ENCODE measurements around the gene RPP30.
"Not testable (repeated sequence)": the region's sequence is repeated elsewhere in the genome, so short reads cannot be mapped to it uniquely, and the experiment has no call there.

RPP30 gene

DNA sequence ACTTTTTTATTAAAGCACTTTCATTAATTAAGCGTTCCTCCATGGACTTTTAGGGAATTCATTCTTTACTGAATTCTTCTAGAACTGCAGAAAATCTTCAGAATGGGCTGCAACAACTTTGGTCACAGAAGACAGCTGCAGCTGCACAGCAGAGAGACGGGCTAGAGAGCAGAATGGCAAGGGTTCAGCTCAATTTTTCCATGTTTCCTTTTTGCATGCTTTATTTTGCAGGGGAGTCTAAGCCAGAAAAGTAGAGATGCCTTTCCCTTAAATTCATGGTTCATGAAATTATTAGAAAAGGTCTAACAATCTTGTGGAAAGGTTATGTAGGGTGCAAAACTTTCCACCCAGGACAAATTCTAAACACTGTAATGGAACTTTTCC is 64.5 kb downstream of the RPP30 start:
- no peak overlapping the region for H3K27ac ChIP-seq

DNA sequence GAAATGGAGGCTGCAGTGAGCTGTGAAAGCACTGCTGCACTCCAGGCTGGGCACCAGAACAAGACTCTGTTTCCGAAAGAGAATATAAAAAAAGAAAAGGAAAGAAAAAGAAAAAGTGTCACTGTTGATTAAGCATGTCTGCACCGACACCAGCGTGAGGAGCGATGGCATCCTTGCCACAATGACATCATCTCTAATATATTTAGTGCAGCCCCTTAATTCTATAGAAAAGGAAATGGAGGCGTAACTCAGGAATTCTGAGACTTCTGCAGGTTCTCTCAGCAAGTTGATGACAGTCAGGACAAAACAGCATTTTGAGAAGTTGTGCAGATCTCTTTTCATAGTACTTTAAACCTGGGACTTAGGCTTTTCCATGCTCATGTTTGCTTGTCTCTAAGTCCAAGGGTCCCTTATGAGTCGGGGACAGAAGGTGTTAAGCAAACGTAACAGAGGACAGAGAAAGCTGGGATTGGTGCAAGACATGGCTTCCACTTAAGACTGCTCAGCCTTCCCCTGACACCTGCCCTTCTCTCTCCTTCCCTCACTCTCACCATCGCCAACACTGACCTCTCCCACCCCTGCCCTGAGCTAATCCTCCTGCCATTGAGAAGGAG is 66.0 kb downstream of the RPP30 start:
- TF ChIP-seq, protein P1, sequence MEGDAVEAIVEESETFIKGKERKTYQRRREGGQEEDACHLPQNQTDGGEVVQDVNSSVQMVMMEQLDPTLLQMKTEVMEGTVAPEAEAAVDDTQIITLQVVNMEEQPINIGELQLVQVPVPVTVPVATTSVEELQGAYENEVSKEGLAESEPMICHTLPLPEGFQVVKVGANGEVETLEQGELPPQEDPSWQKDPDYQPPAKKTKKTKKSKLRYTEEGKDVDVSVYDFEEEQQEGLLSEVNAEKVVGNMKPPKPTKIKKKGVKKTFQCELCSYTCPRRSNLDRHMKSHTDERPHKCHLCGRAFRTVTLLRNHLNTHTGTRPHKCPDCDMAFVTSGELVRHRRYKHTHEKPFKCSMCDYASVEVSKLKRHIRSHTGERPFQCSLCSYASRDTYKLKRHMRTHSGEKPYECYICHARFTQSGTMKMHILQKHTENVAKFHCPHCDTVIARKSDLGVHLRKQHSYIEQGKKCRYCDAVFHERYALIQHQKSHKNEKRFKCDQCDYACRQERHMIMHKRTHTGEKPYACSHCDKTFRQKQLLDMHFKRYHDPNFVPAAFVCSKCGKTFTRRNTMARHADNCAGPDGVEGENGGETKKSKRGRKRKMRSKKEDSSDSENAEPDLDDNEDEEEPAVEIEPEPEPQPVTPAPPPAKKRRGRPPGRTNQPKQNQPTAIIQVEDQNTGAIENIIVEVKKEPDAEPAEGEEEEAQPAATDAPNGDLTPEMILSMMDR (conservative IDR thresholded peaks at IDR 0.05) = no peak
- no peak overlapping the region for H3K27ac ChIP-seq

More for the DNA sequence above, 64.5 kb downstream of the RPP30 start:
- TF ChIP-seq, protein P1 (conservative IDR thresholded peaks at IDR 0.05) = no peak

DNA sequence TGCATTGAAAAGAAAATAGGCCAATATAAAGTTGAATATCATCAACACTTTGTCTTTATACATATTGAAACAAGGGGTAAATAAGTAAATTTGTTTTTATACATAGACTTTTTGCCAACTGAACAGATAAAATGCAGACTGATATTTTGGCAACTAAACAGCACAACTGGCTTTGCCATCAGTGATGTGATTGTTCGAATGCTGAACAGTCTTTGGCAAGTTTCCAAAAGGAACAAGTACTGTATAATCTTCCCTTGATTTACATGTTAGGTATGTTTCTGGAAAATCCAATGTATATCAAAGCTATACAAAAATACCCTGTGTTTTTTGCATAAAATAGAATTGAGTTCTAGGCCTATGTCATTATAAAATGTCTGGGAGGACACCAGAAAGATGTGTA is 67.3 kb downstream of the RPP30 start:
- TF ChIP-seq, protein P1 (conservative IDR thresholded peaks at IDR 0.05) = no peak
- no peak overlapping the region for H3K27ac ChIP-seq

DNA sequence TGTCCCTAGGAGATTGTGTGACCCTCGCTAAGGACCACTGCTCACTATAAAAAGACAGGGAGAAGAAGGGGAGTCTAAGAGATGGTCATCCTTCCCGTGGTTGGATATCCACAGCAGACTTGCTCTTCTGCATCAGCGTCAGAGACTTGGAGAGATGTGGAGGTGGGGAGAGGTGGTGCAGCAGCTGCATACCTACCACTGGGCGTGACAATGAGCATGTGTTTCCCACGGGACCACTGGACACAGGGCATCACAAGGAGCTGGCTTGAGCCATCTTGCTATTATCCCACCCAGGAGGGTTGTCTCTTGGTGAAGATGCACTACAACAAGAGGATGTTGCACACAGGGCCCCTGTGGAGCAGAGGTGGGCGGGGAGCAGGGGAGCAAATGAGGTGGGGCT is 67.9 kb downstream of the RPP30 start:
- TF ChIP-seq, protein P1 (conservative IDR thresholded peaks at IDR 0.05) = no peak
- no peak overlapping the region for H3K27ac ChIP-seq

DNA sequence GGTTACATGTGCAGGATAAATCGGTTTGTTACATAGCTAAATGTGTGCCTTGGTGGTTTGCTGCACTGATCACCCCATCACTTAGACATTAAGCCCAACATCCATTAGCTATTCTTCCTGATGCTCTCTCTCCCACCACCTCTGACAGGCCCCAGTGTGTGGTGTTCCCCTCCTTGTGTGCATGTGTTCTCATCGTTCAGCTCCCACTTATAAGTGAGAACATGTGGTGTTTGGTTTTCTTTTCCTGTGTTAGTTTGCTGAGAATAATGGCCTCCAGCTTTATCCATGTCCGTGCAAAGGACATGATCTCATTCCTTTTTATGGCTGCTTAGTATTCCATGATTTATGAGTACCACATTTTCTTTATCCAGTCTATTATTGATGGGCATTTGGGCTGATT is 71.2 kb downstream of the RPP30 start:
- not testable (repeated sequence) for H3K27ac ChIP-seq

DNA sequence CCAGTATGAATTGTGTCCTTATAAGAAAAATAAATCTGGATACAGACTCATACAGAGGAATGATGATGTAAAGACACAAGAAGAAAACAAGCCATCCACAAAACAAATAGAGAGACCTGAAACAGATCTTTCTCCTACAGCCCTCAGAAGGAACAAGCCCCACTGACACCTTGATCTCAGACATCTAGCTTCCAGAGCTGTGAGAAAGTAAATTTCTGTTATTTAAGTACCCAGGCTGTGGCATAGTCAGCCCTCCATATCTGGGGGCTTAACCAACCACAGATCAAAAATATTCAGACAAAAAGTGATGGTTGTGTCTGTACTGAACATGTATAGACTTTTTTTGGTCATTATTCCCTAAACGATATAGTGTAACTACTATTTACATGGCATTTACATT is 73.0 kb downstream of the RPP30 start:
- no peak overlapping the region for H3K27ac ChIP-seq
- TF ChIP-seq, protein P1 (conservative IDR thresholded peaks at IDR 0.05) = no peak

DNA sequence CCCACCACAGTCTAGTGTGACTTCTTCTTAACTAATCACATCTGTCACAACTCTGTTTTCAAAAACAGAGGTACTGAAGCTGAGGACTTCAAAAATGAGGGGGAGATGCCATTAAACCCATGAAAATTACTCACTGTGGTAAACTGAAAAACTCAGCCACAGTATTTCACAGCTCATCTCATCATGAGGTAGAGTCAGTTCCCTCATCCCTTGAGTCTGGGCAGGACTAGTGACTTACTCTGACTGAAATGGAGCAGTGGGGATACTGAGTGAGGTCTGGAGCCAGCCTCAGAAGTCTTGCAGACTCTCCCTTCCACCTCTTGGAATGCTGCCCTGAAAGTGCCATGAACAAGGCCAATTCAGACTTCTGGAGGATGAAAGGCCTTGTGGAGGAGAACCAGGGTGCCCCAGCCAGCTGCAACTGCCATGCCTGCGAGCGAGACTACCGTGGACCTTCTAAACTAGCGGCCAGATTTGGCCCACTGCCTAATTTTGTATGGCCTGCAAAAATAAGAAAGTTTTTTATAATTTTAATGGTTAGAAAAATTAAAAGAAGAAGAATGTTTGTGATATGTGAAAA is 73.8 kb downstream of the RPP30 start:
- TF ChIP-seq, protein P1 (conservative IDR thresholded peaks at IDR 0.05) = no peak
- no peak overlapping the region for H3K27ac ChIP-seq

Measured in VCaP (cell line).